ENCODE data around the gene MYBPC2.

GRCh38 chr19:50514346-50515167 is 81.9 kb downstream of the MYBPC2 start:
- TF ChIP-seq EZH2phosphoT487 (IDR thresholded peaks at IDR 0.05; ENCODE audit: insufficient read depth, low read depth) (no peak), EZH2 (IDR thresholded peaks at IDR 0.05; ENCODE audit: insufficient read depth, poor library complexity, severe bottlenecking) (no peak)

Measured in GM23248 (cell line).